ENCODE data around the gene GPC5.
A peak's percentile ranks its signal among the peaks of the same experiment; 100 is the strongest.

GPC5 gene

DNA sequence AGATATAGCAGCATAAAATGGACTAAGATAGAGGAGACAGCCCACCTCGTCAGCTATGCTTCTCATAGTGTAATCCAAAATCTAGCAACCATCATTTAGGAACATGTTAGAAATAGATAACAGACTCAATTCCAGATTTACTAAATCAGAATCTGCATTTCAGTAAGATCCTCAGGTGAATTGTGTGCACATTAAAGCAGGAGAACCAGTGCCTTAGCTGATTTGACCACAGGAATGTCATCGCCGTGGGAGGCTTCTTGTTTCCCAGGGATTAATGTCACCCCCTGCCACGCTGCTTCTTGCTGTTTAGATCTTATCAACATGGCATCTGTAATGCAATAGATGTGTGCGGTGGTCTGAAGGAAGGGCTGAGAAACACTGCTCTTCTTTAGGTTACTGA, 84.0 kb downstream of the GPC5 start:
- ChIA-PET POLR2A (no interaction called here), CTCF (no interaction called here)

DNA sequence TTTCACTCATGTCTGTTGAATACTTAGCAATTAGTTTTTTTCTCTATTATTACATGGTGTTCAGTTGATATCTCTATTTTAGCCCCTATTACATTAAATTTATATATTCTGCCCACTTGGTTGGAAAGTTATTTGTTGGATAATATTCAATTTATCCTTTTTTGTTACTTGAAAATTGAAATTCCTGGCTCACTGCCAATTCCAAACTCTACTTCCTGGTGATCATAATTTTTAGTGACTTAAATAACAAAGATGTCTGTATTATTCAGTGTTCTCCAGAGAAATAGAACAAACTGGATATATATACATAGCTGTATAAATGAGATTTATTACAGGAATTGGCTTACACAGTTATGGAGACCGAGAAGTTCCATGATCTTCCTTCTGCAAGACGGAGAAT, 93.6 kb downstream of the GPC5 start:
- H3K9me3 ChIP-seq (ENCODE audit: control insufficient read depth, insufficient read depth, low read depth, low read length) = no peaks in the 10 kb centered on the region
- ChIA-PET CTCF (interaction anchor here (0.6 kb wide), 1 partner anchor 13 kb away, joined by 3 read pairs; no protein-coding TSS in a partner anchor), POLR2A (interaction anchor here (0.6 kb wide), 1 partner anchor 214 kb away, joined by 5 read pairs; no protein-coding TSS in a partner anchor)
- no peak overlapping the region for H3K4me3 ChIP-seq (ENCODE audit: low read depth, low read length)
- no peaks in the 10 kb centered on the region for H3K36me3 ChIP-seq (ENCODE audit: control insufficient read depth in 2 of 2, insufficient read depth in 1 of 2, low read length in 2 of 2)
- no peak overlapping the region for H3K27ac ChIP-seq (ENCODE audit: extremely low read depth, low read depth, low read length)
- no peaks in the 10 kb centered on the region for H3K4me1 ChIP-seq (ENCODE audit: control insufficient read depth, insufficient read depth, low read length)
- TF ChIP-seq, protein P1, sequence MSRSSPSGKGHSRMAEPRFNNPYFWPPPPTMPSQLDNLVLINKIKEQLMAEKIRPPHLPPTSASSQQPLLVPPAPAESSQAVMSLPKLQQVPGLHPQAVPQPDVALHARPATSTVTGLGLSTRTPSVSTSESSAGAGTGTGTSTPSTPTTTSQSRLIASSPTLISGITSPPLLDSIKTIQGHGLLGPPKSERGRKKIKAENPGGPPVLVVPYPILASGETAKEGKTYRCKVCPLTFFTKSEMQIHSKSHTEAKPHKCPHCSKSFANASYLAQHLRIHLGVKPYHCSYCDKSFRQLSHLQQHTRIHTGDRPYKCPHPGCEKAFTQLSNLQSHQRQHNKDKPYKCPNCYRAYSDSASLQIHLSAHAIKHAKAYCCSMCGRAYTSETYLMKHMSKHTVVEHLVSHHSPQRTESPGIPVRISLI (tag by site-specific recombination; IDR thresholded peaks at IDR 0.05) = no peak
- TF ChIP-seq, protein P2, sequence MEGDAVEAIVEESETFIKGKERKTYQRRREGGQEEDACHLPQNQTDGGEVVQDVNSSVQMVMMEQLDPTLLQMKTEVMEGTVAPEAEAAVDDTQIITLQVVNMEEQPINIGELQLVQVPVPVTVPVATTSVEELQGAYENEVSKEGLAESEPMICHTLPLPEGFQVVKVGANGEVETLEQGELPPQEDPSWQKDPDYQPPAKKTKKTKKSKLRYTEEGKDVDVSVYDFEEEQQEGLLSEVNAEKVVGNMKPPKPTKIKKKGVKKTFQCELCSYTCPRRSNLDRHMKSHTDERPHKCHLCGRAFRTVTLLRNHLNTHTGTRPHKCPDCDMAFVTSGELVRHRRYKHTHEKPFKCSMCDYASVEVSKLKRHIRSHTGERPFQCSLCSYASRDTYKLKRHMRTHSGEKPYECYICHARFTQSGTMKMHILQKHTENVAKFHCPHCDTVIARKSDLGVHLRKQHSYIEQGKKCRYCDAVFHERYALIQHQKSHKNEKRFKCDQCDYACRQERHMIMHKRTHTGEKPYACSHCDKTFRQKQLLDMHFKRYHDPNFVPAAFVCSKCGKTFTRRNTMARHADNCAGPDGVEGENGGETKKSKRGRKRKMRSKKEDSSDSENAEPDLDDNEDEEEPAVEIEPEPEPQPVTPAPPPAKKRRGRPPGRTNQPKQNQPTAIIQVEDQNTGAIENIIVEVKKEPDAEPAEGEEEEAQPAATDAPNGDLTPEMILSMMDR (tag by site-specific recombination; IDR thresholded peaks at IDR 0.05) = no peak
- TF ChIP-seq ZNF585B (tag by site-specific recombination; IDR thresholded peaks at IDR 0.05) (no peak), ZNF660 (tag by site-specific recombination; IDR thresholded peaks at IDR 0.05) (no peak), ZNF175 (tag by site-specific recombination; IDR thresholded peaks at IDR 0.05) (no peak)
- TF ChIP-seq, protein P3, sequence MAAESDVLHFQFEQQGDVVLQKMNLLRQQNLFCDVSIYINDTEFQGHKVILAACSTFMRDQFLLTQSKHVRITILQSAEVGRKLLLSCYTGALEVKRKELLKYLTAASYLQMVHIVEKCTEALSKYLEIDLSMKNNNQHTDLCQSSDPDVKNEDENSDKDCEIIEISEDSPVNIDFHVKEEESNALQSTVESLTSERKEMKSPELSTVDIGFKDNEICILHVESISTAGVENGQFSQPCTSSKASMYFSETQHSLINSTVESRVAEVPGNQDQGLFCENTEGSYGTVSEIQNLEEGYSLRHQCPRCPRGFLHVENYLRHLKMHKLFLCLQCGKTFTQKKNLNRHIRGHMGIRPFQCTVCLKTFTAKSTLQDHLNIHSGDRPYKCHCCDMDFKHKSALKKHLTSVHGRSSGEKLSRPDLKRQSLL (tag by site-specific recombination; IDR thresholded peaks at IDR 0.05) = no peak
- TF ChIP-seq, protein P4, sequence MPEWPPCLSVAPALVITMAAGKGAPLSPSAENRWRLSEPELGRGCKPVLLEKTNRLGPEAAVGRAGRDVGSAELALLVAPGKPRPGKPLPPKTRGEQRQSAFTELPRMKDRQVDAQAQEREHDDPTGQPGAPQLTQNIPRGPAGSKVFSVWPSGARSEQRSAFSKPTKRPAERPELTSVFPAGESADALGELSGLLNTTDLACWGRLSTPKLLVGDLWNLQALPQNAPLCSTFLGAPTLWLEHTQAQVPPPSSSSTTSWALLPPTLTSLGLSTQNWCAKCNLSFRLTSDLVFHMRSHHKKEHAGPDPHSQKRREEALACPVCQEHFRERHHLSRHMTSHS (tag by site-specific recombination; IDR thresholded peaks at IDR 0.05) = no peak
- TF ChIP-seq, protein P5, sequence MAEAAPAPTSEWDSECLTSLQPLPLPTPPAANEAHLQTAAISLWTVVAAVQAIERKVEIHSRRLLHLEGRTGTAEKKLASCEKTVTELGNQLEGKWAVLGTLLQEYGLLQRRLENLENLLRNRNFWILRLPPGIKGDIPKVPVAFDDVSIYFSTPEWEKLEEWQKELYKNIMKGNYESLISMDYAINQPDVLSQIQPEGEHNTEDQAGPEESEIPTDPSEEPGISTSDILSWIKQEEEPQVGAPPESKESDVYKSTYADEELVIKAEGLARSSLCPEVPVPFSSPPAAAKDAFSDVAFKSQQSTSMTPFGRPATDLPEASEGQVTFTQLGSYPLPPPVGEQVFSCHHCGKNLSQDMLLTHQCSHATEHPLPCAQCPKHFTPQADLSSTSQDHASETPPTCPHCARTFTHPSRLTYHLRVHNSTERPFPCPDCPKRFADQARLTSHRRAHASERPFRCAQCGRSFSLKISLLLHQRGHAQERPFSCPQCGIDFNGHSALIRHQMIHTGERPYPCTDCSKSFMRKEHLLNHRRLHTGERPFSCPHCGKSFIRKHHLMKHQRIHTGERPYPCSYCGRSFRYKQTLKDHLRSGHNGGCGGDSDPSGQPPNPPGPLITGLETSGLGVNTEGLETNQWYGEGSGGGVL (tag by site-specific recombination; IDR thresholded peaks at IDR 0.05) = no peak

More for the DNA sequence above, 84.0 kb downstream of the GPC5 start:
- H3K4me3 ChIP-seq (ENCODE audit: low read depth, low read length) = no peak overlapping the region
- H3K36me3 ChIP-seq (ENCODE audit: control insufficient read depth in 2 of 2, insufficient read depth in 1 of 2, low read length in 2 of 2) = no peaks in the 10 kb centered on the region
- H3K4me1 ChIP-seq (ENCODE audit: control insufficient read depth, insufficient read depth, low read length) = no peaks in the 10 kb centered on the region
- TF ChIP-seq GLIS1 (tag by site-specific recombination; IDR thresholded peaks at IDR 0.05) (peak; percentile 100), OSR2 (tag by site-specific recombination; IDR thresholded peaks at IDR 0.05) (peak; percentile 89), HOXD13 (CRISPR knock-in tag; IDR thresholded peaks at IDR 0.05; ENCODE audit: borderline replicate concordance) (peak; percentile 57; the same call in 1 of the 2 replicates), GFI1B (tag by site-specific recombination; IDR thresholded peaks at IDR 0.05) (peak; percentile 31; the same call in 1 of the 2 replicates), ZBTB17 (tag by site-specific recombination; IDR thresholded peaks at IDR 0.05) (0 out of 2 replicates have a peak, but pooled peaks have one; percentile 19), TRIM28 (IDR thresholded peaks at IDR 0.05; ENCODE audit: borderline replicate concordance, low read length) (peak; percentile 91), ZBTB8A (tag by site-specific recombination; IDR thresholded peaks at IDR 0.05) (0 out of 2 replicates have a peak, but pooled peaks have one; percentile 23), TCF7L2 (IDR thresholded peaks at IDR 0.05; ENCODE audit: borderline replicate concordance, low read depth, low read length) (peak; percentile 83), ZIC2 (tag by site-specific recombination; IDR thresholded peaks at IDR 0.05) (peak; percentile 76), ZFP37 (tag by site-specific recombination; IDR thresholded peaks at IDR 0.05) (no peak), ZBTB20 (tag by site-specific recombination; IDR thresholded peaks at IDR 0.05) (no peak), ZNF214 (tag by site-specific recombination; IDR thresholded peaks at IDR 0.05; ENCODE audit: borderline replicate concordance) (no peak), ZNF707 (tag by site-specific recombination; IDR thresholded peaks at IDR 0.05) (no peak), FEZF1 (tag by site-specific recombination; IDR thresholded peaks at IDR 0.05) (peak; percentile 44; the same call in 1 of the 2 replicates)
- TF ChIP-seq, protein P6, sequence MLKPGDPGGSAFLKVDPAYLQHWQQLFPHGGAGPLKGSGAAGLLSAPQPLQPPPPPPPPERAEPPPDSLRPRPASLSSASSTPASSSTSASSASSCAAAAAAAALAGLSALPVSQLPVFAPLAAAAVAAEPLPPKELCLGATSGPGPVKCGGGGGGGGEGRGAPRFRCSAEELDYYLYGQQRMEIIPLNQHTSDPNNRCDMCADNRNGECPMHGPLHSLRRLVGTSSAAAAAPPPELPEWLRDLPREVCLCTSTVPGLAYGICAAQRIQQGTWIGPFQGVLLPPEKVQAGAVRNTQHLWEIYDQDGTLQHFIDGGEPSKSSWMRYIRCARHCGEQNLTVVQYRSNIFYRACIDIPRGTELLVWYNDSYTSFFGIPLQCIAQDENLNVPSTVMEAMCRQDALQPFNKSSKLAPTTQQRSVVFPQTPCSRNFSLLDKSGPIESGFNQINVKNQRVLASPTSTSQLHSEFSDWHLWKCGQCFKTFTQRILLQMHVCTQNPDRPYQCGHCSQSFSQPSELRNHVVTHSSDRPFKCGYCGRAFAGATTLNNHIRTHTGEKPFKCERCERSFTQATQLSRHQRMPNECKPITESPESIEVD (tag by site-specific recombination; IDR thresholded peaks at IDR 0.05) = 0 out of 2 replicates have a peak, but pooled peaks have one; percentile 28
- TF ChIP-seq, protein P7, sequence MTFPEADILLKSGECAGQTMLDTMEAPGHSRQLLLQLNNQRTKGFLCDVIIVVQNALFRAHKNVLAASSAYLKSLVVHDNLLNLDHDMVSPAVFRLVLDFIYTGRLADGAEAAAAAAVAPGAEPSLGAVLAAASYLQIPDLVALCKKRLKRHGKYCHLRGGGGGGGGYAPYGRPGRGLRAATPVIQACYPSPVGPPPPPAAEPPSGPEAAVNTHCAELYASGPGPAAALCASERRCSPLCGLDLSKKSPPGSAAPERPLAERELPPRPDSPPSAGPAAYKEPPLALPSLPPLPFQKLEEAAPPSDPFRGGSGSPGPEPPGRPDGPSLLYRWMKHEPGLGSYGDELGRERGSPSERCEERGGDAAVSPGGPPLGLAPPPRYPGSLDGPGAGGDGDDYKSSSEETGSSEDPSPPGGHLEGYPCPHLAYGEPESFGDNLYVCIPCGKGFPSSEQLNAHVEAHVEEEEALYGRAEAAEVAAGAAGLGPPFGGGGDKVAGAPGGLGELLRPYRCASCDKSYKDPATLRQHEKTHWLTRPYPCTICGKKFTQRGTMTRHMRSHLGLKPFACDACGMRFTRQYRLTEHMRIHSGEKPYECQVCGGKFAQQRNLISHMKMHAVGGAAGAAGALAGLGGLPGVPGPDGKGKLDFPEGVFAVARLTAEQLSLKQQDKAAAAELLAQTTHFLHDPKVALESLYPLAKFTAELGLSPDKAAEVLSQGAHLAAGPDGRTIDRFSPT (tag by site-specific recombination; IDR thresholded peaks at IDR 0.05) = peak; percentile 54
- TF ChIP-seq, protein P8, sequence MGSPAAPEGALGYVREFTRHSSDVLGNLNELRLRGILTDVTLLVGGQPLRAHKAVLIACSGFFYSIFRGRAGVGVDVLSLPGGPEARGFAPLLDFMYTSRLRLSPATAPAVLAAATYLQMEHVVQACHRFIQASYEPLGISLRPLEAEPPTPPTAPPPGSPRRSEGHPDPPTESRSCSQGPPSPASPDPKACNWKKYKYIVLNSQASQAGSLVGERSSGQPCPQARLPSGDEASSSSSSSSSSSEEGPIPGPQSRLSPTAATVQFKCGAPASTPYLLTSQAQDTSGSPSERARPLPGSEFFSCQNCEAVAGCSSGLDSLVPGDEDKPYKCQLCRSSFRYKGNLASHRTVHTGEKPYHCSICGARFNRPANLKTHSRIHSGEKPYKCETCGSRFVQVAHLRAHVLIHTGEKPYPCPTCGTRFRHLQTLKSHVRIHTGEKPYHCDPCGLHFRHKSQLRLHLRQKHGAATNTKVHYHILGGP (tag by site-specific recombination; IDR thresholded peaks at IDR 0.05) = no peak
- TF ChIP-seq, protein P9, sequence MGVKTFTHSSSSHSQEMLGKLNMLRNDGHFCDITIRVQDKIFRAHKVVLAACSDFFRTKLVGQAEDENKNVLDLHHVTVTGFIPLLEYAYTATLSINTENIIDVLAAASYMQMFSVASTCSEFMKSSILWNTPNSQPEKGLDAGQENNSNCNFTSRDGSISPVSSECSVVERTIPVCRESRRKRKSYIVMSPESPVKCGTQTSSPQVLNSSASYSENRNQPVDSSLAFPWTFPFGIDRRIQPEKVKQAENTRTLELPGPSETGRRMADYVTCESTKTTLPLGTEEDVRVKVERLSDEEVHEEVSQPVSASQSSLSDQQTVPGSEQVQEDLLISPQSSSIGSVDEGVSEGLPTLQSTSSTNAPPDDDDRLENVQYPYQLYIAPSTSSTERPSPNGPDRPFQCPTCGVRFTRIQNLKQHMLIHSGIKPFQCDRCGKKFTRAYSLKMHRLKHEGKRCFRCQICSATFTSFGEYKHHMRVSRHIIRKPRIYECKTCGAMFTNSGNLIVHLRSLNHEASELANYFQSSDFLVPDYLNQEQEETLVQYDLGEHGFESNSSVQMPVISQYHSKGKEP (tag by site-specific recombination; IDR thresholded peaks at IDR 0.05) = peak; percentile 46
- no peak overlapping the region for H3K27ac ChIP-seq (ENCODE audit: extremely low read depth, low read depth, low read length)
- H3K9me3 ChIP-seq (ENCODE audit: control insufficient read depth, insufficient read depth, low read depth, low read length) = no peaks in the 10 kb centered on the region

Measured in HEK293 (cell line).